Measurements from ENCODE around the gene INPPL1.

INPPL1 gene

DNA sequence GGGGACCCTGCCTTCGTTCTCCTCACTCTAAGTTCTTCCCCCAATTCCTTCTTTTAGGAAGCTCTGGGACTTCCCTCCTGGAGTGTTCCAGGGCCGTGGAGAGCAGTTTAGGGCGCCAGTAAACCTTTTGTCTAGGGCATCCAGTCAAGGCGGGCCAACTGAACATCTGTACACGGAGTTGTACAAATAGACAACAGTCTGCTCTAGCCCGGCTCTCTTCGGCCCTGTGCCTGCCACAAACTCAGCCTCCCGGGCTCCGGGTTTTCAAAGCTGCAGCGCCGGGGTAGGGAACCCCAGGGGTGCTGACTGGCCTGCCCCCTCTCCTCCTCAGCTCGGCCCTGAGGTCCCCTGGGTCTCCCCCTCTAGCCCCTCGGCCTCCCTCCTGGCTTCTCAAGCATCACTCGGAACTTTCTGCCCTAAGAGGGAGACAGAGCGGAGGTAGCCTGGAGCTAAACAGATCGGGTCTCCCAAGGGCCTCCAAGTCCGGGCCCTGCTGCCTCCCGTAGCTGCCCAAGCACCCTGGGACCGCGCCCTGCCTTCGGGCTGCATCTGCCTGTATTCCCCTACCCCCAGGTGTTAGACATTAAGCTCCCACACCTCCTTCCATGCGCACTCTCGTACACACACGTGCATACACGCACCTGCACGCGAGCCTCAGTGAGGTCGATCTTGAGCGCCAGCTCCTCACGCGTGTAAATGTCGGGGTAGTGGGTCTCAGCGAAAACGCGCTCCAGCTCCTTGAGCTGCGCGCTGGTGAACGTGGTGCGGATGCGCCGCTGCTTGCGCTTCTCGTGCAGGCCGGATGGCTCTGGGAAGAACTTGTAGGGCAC, 16.1 kb downstream of the INPPL1 start:
- no peak overlapping the region for H3K4me3 ChIP-seq (replicated peaks; ENCODE audit: low read depth, low read length)
- TF ChIP-seq, protein P1, sequence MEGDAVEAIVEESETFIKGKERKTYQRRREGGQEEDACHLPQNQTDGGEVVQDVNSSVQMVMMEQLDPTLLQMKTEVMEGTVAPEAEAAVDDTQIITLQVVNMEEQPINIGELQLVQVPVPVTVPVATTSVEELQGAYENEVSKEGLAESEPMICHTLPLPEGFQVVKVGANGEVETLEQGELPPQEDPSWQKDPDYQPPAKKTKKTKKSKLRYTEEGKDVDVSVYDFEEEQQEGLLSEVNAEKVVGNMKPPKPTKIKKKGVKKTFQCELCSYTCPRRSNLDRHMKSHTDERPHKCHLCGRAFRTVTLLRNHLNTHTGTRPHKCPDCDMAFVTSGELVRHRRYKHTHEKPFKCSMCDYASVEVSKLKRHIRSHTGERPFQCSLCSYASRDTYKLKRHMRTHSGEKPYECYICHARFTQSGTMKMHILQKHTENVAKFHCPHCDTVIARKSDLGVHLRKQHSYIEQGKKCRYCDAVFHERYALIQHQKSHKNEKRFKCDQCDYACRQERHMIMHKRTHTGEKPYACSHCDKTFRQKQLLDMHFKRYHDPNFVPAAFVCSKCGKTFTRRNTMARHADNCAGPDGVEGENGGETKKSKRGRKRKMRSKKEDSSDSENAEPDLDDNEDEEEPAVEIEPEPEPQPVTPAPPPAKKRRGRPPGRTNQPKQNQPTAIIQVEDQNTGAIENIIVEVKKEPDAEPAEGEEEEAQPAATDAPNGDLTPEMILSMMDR (IDR thresholded peaks at IDR 0.05; ENCODE audit: low read length, missing control alignments): no peak
- no peak for DNase-seq (ENCODE audit: low read depth)

DNA sequence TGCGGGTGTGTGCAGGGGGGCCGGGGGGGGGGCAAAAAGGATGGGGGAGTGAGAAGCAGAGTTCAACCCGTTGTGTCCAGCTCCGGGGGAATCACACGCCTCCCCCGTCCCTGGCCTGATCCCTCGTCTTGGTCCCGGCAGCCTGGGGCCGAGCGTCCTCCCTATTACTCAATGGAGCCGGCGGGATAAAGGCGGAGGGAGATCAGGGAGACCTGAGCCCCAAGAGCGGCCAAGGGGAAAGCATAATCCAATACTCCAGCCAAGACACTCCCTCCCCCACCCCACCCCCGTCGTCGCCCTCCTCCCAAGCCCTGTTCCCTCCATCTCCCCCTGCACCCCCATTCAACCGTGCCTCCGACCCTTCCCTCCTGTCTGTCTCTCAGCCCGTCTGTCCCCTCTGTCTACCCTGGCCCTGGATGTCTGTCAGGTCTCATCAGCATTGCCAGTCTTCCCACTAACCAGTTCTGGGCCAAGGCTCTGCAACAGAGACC, 16.8 kb downstream of the INPPL1 start:
- TF ChIP-seq, protein P1 (IDR thresholded peaks at IDR 0.05; ENCODE audit: low read length, missing control alignments): no peak
- H3K4me3 ChIP-seq (replicated peaks; ENCODE audit: low read depth, low read length): no peak overlapping the region
- DNase-seq (ENCODE audit: low read depth): no peak

DNA sequence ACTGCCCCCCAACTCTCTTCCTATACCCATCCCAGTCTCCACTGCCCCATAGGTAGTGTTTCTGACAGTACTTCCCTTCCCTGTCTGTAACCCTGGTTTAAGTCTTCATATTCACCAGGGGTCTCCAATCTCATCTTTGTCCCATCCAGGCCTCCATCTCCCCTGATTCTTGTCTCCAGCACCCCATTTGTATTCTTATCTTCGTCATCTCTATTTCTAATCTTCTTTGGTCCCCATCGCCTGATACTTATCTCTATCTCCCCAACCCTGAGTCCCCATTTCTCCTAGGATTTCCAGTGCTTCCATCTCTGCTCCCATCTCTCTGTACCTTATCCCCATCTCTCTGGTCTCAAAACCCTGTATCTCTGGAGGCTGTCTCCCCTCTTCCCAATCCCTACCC, 17.6 kb downstream of the INPPL1 start:
- DNase-seq (ENCODE audit: low read depth): no peak
- TF ChIP-seq, protein P1 (IDR thresholded peaks at IDR 0.05; ENCODE audit: low read length, missing control alignments): no peak
- no peak overlapping the region for H3K4me3 ChIP-seq (replicated peaks; ENCODE audit: low read depth, low read length)

DNA sequence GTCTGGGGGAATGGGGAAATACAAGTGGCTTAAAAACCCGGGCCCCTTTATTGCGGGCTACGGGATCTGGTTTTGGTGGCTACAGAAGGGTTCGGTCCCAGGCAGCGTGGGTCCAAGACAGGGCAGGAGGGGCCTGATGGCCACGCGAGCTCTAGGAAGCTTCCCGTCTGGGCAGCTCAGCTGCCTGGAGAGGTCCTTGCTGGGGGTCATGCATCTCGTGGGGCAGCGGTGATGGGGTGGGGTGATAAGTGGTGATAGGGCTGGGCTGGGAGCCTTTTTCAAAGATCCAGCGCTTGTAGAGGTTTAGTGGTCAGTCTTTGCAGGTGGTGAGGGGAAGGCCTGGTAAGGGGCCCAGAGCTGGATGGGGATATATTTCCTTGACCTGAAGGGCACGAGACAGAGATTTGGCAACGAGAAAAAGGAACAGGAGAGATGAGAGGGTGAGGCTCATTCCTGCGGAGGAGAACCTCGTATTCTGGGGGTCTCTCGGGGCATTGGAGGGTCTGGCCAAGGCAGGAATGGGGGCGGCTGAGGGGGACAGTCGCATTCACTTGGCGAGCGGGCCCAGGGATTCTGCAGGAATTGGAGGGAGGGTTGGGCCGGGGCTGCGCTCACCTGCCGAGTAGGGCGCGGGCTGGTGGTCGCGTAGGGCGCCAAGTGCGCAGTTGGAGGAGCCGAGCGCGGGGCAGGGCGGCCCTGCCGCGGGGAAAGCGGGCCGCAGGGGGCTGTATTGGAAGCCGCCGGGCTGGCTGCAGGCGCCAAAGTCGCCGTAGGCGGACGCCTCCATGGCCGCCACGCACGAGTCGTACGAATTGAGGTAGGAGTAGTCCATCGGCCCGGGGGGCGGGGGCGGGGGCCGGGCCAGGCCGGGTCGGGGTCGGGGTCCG, 18.8 kb downstream of the INPPL1 start:
- no peak for DNase-seq (ENCODE audit: low read depth)
- H3K4me3 ChIP-seq (replicated peaks; ENCODE audit: low read depth, low read length): no peak overlapping the region
- TF ChIP-seq, protein P1 (IDR thresholded peaks at IDR 0.05; ENCODE audit: low read length, missing control alignments): no peak

DNA sequence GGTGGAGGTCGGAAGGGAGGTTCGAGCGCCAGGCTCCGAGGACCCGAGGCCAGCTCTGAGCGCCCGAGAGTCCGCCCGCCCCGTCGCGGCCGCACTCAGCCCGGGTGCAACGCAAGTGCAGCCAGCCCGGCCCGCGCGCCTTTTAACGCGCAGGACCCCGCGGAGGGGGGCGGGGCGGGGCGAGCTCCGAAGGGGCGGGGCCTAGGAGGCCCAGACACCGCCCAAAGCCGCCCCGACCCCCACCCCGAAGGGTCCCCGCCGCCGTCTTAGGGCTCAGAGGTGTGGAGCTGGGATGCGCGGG, 19.4 kb downstream of the INPPL1 start, which contains the start of gene PHOX2A:
Gene PHOX2A, minus strand, starts transcription at position 117 of the 301 bp plus-strand sequence. CDS start 172 bp downstream, outside the sequence.
- no peak within 1 kb of the TSS for H3K4me3 ChIP-seq (replicated peaks; ENCODE audit: low read depth, low read length)
- TF ChIP-seq, protein P1 (IDR thresholded peaks at IDR 0.05; ENCODE audit: low read length, missing control alignments): no peak
- DNase-seq (ENCODE audit: low read depth): no peak

DNA sequence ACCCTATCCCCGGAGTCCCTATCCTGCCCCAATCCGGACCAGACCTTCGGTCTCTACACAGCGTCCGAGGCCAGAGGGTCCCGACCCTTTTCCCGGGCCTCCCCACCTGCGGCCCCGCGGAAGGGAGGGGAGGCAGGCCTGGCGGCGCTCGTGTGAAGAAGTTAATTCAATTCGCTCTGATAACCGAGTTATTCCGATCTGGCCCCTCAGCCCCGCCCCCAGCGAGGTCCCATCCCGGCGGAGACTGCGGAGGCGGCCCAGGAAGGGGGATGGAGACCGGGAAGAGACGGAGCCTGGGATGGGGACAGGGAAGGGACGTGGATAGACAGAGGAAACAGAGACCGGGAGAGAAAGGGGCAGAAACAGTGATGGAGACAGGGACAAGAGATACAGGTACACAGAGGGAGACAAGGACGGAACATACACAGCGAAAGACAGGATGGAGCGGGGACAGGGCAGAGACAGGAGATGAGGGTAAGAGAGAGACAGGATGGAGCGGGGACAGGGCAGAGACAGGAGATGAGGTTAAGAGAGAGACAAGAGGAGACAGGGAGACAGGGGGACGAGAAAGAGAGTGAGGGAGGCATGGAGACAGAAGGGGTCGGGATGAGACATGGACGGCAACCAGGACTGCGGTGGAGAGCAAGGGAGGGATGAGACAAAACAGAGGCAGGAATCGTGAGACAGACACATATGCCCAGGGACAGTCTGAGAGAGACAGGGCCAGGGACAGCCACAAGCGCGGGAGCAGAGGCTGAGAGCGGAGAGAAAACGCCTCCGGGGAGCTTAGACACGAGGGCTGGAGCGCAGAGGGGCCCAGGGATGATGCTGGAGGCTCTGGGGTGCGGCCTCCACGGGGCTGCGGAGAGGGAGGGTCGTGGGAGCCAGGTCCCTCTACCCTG, 20.0 kb downstream of the INPPL1 start:
- TF ChIP-seq, protein P1 (IDR thresholded peaks at IDR 0.05; ENCODE audit: low read length, missing control alignments): no peak
- H3K4me3 ChIP-seq (replicated peaks; ENCODE audit: low read depth, low read length): no peak overlapping the region
- DNase-seq (ENCODE audit: low read depth): no peak
